ENCODE results near the gene A3GALT2. TPM values are rescaled to one million over a fixed set of nuclear protein-coding genes. Genes with fewer than 3 reads are reported as not detected.

A3GALT2 gene
- total RNA-seq, 4 donors from 2014 or later: 0.89 TPM; not detected in 3

DNA sequence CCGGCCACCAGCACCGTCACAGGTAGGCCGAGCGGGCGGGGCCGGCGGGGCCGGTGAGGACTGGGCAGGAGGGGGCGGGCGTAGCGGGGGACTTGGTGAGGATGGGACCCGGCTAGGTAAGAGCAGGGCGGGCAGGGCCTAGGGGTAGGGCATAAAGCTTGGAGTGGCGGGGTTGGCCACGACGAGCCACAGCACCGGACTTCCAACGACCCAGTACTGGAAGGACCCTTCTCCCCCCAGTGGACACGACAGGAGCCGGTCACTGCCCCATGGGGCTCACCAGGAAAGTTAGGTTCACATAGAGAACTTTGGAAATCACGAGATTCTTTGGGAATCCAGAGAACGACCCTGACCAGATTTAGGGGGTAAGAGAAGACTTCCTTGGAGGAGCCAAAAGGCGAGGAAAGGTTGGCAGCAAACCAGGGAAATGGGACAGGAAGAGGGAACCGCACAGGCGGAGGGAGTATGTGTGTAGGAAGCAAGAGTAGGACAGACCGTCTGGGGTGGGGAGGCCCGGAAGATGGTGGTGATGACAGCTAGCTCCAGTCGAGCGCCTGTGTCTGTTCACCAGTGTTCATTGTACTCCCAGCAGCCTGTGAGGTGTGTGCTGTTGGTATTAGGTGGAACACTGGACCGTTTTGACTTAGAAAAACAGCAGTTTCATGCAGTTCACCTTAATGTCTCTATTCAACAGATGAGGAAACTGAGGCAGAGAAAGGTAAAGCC lies 44.2 kb downstream of the A3GALT2 start:
- TF ChIP-seq, protein P1, sequence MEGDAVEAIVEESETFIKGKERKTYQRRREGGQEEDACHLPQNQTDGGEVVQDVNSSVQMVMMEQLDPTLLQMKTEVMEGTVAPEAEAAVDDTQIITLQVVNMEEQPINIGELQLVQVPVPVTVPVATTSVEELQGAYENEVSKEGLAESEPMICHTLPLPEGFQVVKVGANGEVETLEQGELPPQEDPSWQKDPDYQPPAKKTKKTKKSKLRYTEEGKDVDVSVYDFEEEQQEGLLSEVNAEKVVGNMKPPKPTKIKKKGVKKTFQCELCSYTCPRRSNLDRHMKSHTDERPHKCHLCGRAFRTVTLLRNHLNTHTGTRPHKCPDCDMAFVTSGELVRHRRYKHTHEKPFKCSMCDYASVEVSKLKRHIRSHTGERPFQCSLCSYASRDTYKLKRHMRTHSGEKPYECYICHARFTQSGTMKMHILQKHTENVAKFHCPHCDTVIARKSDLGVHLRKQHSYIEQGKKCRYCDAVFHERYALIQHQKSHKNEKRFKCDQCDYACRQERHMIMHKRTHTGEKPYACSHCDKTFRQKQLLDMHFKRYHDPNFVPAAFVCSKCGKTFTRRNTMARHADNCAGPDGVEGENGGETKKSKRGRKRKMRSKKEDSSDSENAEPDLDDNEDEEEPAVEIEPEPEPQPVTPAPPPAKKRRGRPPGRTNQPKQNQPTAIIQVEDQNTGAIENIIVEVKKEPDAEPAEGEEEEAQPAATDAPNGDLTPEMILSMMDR (IDR thresholded peaks at IDR 0.05): no peak
- TF ChIP-seq POLR2A (IDR thresholded peaks at IDR 0.05): no peak
- H3K36me3 ChIP-seq: peaks cover 25 to 36% of the 10 kb centered on the region in 2 donors
- WGBS, 2 donors: 86% methylated on average over 29 to 30 of the region's 30 CpGs
- no peaks in the 10 kb centered on the region for H3K27me3 ChIP-seq
- H3K27ac ChIP-seq: no peak overlapping the region
- no peak overlapping the region for H3K4me3 ChIP-seq (replicated peaks in 1 of 3)
- DNase-seq: no peak
- intact Hi-C loops (cut with DNase I): no loop called here
- H3K4me1 ChIP-seq: peaks cover 11 to 15% of the 10 kb centered on the region in 2 donors
- H3K9me3 ChIP-seq: no peaks in the 10 kb centered on the region

DNA sequence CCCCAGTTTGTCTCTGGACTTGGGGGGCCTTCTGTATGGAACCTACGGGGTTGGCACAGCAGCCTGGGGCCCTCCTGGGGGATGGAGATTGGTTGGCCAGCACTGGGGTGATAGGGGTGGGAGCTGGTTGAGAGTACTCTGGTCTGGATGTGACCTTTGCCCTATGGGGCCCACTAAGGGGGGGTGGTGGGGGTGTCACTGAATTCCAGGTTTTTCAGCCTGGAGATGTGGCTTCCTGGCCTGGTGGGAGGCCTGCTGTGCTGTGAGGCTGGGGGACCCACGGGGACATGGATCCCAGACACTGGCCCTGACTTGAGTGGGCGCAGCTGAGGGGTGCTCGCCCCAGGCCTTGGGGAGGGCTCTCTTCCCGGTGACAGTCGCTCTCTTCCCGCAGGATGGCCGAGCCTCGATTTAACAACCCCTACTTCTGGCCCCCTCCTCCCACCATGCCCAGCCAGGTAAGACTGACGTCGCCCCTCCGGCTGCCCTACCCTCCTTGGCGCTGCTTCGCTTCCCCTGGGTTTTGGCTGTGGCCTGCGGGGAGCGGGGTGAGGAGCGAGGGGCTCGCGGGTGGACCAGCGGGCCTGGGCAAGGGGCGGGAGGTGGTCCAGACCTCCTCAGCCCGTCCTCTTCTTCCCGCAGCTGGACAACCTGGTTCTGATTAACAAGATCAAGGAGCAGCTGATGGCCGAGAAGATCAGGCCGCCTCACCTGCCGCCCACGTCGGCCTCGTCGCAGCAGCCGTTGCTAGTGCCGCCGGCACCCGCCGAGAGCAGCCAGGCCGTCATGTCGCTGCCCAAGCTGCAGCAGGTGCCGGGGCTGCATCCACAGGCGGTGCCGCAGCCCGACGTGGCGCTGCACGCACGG lies 45.0 kb downstream of the A3GALT2 start:
- peaks cover 13 to 15% of the 10 kb centered on the region in 2 donors for H3K4me1 ChIP-seq
- no peaks in the 10 kb centered on the region for H3K9me3 ChIP-seq
- DNase-seq: no peak
- TF ChIP-seq, protein P1 (IDR thresholded peaks at IDR 0.05): no peak
- no peak for TF ChIP-seq POLR2A (IDR thresholded peaks at IDR 0.05)
- WGBS, 2 donors: 94 to 96% methylated on average over 23 to 33 of the region's 45 CpGs
- H3K36me3 ChIP-seq: peaks cover 18 to 28% of the 10 kb centered on the region in 2 donors
- no peak overlapping the region for H3K27ac ChIP-seq
- intact Hi-C loops (cut with DNase I): no loop called here
- H3K27me3 ChIP-seq: no peaks in the 10 kb centered on the region
- H3K4me3 ChIP-seq (replicated peaks in 1 of 3): no peak overlapping the region

DNA sequence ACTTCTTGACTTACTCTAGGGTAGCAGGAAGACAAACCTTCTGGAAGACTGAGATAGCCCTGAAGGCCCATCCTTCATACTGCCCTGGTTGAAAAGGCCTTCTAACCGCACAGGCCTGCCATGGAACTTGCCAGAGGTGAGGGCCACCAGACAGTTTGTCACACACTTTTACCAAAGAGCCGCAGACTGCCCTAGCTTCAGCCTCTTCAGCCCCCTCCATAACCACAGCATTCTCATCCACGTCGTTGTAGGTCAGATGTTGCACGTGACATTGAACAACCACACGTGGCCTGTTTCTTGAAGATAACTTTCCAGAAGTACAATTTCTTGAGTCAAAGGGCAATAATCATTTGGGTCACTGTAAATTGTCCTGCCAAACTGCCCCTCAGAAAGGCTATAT lies 45.7 kb downstream of the A3GALT2 start:
- Histone ChIP-seq H3K36me3 (peaks cover 13 to 22% of the 10 kb centered on the region in 2 donors), H3K27me3 (no peaks in the 10 kb centered on the region), H3K9me3 (no peaks in the 10 kb centered on the region), H3K27ac (no peak overlapping the region), H3K4me3 (replicated peaks in 1 of 3) (no peak overlapping the region), H3K4me1 (peaks cover 13 to 15% of the 10 kb centered on the region in 2 donors)
- intact Hi-C loops (cut with DNase I): no loop called here
- no peak for DNase-seq
- WGBS, 2 donors: 84 to 88% methylated on average over 6 of the region's 6 CpGs
- TF ChIP-seq POLR2A (IDR thresholded peaks at IDR 0.05): no peak
- TF ChIP-seq, protein P1 (IDR thresholded peaks at IDR 0.05): no peak

DNA sequence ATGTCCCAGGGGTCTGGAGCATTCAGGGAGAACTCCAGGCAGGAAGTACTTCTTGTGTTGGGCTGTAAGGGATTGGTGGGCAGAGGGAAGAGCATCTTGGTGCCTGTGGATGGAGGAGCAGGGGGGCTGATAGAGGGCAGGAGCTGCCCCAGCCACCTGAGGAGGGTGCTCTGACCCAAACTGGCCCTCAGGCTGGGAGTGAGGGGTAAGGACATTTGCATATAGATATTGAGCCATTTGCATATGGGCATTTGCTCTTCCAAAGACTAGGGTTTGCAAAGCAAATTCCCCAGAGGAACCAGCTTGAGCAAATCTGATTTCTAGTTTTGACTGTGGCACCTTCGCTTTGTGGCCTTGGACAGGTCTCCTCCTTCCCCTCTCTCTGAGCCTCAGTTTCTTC lies 46.5 kb downstream of the A3GALT2 start:
- Histone ChIP-seq H3K4me1 (peaks cover 13 to 15% of the 10 kb centered on the region in 2 donors), H3K27me3 (no peaks in the 10 kb centered on the region), H3K4me3 (replicated peaks in 1 of 3) (no peak overlapping the region), H3K27ac (no peak overlapping the region), H3K9me3 (no peaks in the 10 kb centered on the region), H3K36me3 (peaks cover 6 to 18% of the 10 kb centered on the region in 2 donors)
- TF ChIP-seq, protein P1 (IDR thresholded peaks at IDR 0.05): no peak
- TF ChIP-seq POLR2A (IDR thresholded peaks at IDR 0.05): no peak
- 96 to 100% methylated on average over 1 of the region's 1 CpG for WGBS, 2 donors
- intact Hi-C loops (cut with DNase I): no loop called here
- no peak for DNase-seq

DNA sequence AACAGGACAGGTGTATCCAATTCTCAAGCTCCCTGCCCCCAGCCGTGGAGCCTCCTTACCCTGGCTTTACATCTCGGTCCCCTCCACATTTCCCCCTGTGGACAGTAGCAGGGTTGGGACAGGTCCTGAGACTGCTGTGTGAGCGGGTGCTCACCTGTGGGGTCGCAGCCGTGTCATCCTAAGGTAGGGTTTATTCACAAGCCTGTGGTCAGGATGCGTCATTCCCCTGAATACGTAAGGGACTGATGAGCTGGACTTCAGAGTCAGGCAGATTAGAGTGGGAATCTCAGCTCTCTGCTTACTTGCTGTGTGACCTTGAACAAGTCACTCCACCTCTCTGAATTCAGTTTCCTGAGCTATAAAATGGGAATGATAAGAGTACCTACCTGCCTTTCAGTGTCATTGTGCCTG lies 46.9 kb downstream of the A3GALT2 start:
- Histone ChIP-seq H3K4me1 (peaks cover 15% of the 10 kb centered on the region in 2 donors), H3K4me3 (replicated peaks in 1 of 3) (no peak overlapping the region), H3K27me3 (no peaks in the 10 kb centered on the region), H3K27ac (no peak overlapping the region), H3K36me3 (peaks cover 6 to 18% of the 10 kb centered on the region in 2 donors), H3K9me3 (no peaks in the 10 kb centered on the region)
- no peak for DNase-seq
- 81 to 88% methylated on average over 7 of the region's 7 CpGs for WGBS, 2 donors
- intact Hi-C loops (cut with DNase I): no loop called here
- TF ChIP-seq, protein P1 (IDR thresholded peaks at IDR 0.05): no peak

Measured in thyroid gland (tissue), 4 donors.